GM12801 (cell line): Measurements from ENCODE around the gene TRIP13.

ENCODE experiments used
- CTCF ChIP-seq: IDR thresholded peaks from one replicate; pipeline ENCODE4 v1.5.1; 2011; ENCODE audit warnings: control low read depth; ENCODE audit not compliant: insufficient read length; ENCODE audit errors: extremely low read depth

TRIP13 gene

DNA sequence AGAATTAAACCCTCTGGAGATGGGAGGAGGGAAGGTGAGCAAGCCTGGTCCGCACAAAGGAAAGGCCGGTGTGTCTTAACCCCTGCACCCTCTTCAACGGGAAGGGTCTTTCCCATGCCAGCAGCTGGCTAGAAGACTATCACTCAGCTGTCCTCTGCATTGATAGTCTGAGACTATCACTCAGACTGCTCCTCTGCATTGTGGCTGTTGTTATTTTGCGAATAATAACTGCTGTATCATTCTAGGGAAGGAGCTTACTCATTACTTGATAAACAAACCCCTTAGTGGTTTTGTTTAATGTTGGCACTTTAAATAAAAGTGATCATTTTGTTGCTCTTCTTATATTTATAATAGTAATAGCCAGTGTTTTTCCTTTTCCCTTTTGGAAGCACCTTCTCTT, 8.1 kb downstream of the TRIP13 start:
- TF ChIP-seq CTCF: no peak

DNA sequence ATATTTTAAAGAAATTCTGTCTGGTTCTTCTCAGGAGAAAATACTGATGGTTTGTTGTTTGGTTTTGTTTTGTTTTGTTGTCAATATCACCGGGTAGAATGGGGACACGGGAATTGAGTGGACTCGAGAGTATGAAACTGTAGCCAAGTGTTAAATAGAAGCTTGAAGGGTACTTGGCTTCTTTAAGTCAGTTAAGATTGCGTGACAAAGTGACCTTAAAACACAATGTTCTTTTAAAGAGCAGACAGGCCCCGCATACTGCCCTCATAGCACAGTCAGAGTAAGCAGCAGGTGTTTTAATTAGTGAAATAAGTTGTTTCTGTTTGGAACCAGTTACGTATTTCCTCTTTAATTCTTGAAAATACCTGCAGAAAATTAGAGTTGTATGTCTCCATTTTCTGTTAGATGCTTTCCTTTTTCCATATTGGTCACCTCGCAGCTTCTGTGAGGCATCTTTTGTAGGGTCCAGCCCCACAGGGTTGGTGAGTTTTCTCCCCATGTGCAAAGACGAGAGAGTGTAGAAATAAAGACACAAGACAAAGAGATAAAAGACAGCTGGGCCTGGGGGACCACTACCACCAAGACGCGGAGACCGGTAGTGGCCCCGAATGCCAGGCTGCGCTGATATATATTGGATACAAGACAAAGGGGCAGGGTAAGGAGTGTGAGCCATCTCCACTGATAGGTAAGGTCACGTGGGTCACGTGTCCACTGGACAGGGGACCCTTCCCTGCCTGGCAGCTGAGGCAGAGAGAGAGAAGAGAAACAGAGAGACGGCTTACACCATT, 9.6 kb downstream of the TRIP13 start:
- no peak for TF ChIP-seq CTCF

- no peak for TF ChIP-seq CTCF
These were observed 11.0 kb downstream of the TRIP13 start for GRCh38 chr5:903756-904096.

GRCh38 chr5:905139-905642, 12.5 kb downstream of the TRIP13 start:
- TF ChIP-seq CTCF: no peak

DNA sequence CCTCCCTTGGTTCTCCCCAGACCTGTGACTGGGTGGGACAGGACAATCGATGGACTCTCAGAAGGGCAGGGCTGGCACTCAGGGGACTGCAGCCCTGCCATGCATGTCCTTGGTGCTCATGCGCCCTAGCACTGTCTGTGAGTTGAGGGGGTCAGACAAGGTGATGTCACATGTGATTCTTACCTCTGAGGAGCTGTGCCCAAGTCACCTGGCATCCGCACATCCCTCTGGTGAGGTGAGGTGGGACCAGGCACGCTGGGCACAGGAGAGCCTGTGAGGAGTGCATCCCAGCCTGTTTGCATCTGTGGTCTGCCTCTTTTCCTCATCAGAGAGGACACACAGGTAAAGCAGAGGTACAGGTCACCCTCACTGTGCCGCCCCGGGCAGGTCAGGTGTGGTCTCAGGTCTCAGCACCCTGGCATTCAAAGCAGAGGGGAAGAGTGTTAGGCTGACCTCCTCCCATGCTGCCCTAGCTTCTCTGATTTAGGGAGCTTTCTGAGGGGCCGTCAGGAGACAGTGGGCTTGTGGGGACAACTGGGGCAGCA, 14.8 kb downstream of the TRIP13 start:
- TF ChIP-seq CTCF: no peak

- TF ChIP-seq CTCF: no peak
These were observed 15.5 kb downstream of the TRIP13 start for GRCh38 chr5:908172-908571.

DNA sequence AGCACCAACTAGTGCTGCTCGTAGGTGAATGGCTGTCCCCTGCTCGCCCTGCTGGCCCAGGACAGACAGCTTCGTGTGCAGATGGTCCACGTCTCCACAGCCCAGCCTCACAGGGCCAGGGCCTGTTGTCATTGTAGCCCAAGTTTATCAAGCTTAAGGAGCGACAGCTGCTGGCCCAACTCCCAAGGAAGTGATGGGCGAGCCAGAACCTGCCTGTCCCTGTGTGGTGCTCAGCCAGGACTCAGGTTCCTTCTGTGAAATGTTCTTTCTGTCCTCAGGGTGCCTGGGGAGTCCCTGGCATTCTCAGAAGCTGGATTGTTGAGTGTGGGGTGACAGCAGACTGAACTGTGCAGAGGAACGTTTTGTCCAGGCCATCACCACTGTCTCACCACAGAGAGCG, 16.4 kb downstream of the TRIP13 start:
- no peak for TF ChIP-seq CTCF
